ENCODE measurements around the gene MAPK8IP3.

The MAPK8IP3 gene

DNA sequence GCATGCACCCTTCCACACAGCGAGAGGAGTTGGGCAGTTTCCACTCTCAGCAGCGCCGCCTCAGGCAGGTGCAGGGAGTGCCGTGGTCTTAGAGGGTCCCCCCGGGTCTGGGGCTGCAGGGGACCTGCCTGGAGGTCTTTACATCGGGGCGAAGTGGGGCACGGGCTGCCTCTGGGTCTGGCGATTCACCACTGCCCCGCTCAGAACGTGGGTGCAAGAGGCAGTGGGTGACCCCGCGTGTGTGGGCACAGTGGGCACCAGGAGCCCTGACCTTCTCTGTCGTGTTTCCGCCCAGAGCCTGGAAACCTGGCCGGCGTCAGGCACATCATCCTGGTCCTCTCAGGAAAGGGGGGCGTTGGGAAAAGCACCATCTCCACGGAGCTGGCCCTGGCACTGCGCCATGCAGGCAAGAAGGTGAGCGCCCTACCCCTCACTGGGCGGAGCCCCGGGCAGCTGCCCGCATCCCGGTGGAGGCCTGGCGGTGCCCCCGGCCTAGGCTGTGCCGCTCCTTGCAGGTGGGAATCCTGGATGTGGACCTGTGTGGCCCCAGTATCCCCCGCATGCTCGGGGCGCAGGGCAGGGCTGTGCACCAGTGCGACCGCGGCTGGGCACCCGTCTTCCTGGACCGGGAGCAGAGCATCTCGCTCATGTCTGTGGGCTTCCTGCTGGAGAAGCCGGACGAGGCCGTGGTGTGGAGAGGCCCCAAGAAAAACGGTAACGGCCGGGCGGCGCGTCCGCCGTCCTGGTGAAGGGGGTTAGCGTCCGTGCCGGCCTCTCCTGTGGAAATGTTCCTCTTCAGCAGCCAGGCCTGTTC lies 80.5 kb downstream of the MAPK8IP3 start:
- Histone ChIP-seq H3K4me1 (peaks cover 0 to 49% (median 24%) of the 10 kb centered on the region in 4 donors), H3K27ac (no peak overlapping the region), H3K27me3 (no peaks in the 10 kb centered on the region), H3K4me3 (no peak overlapping the region), H3K36me3 (peaks cover 15 to 64% (median 43%) of the 10 kb centered on the region in 3 donors), H3K9me3 (no peaks in the 10 kb centered on the region)
- TF ChIP-seq, protein P1, sequence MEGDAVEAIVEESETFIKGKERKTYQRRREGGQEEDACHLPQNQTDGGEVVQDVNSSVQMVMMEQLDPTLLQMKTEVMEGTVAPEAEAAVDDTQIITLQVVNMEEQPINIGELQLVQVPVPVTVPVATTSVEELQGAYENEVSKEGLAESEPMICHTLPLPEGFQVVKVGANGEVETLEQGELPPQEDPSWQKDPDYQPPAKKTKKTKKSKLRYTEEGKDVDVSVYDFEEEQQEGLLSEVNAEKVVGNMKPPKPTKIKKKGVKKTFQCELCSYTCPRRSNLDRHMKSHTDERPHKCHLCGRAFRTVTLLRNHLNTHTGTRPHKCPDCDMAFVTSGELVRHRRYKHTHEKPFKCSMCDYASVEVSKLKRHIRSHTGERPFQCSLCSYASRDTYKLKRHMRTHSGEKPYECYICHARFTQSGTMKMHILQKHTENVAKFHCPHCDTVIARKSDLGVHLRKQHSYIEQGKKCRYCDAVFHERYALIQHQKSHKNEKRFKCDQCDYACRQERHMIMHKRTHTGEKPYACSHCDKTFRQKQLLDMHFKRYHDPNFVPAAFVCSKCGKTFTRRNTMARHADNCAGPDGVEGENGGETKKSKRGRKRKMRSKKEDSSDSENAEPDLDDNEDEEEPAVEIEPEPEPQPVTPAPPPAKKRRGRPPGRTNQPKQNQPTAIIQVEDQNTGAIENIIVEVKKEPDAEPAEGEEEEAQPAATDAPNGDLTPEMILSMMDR (IDR thresholded peaks at IDR 0.05) = no peak
- no peak for DNase-seq
- intact Hi-C loops (cut with DNase I; ENCODE audit: low total_unique reads) = no loop called here

DNA sequence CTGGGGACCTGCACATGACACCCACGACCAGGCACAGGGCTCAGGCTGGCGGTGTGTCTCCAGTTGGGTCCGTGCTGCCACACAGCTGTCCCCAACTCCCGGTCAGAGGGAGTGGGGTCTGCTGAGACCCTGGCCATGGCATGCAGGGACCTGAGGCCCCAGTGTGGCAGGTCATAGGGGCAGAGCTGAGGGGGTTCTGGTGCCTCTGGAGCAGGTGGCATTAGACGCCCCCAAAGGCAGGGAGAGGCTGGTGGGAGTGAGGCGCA lies 81.0 kb downstream of the MAPK8IP3 start:
- Histone ChIP-seq H3K9me3 (no peaks in the 10 kb centered on the region), H3K4me1 (peaks cover 0 to 44% (median 21%) of the 10 kb centered on the region in 4 donors), H3K27me3 (no peaks in the 10 kb centered on the region), H3K36me3 (peaks cover 15 to 70% (median 44%) of the 10 kb centered on the region in 3 donors), H3K4me3 (no peak overlapping the region), H3K27ac (no peak overlapping the region)
- intact Hi-C loops (cut with DNase I; ENCODE audit: low total_unique reads) = no loop called here
- TF ChIP-seq, protein P1 (IDR thresholded peaks at IDR 0.05) = no peak
- no peak for DNase-seq

DNA sequence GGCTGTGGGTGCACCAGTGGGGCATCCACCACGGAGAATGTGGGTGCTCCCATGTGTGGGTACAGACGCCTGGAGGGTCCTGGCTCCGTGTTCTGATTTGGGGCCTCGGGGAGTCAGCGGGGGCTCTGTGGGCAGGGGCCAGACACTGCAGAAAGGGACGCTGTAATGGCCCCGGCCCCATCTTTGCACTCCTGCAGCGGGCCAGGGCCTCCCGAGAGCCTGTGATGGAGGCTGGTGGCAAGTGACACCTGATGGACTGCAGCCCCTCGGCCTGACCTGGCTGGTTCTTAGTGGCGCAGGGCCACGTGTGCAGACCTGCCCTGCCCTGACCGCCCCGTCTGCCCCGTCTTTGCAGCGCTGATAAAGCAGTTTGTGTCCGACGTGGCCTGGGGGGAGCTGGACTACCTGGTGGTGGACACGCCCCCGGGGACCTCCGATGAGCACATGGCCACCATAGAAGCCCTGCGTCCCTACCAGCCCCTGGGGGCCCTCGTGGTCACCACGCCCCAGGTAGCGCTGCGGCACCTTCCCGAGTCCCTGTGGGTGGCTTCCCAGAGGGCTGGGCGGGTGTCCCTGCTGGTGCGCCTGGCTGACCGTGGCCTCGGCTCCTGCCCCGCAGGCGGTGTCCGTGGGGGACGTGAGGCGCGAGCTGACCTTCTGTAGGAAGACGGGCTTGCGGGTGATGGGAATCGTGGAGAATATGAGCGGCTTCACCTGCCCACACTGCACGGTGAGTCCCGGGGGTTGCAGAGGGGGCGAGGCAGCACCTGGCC lies 81.5 kb downstream of the MAPK8IP3 start:
- peaks cover 15 to 75% (median 44%) of the 10 kb centered on the region in 3 donors for H3K36me3 ChIP-seq
- H3K4me1 ChIP-seq = peaks cover 0 to 44% (median 21%) of the 10 kb centered on the region in 4 donors
- H3K27me3 ChIP-seq = no peaks in the 10 kb centered on the region
- DNase-seq = peak in 1 of 2 donors; percentile 64
- H3K4me3 ChIP-seq = no peak overlapping the region
- H3K27ac ChIP-seq = no peak overlapping the region
- no peaks in the 10 kb centered on the region for H3K9me3 ChIP-seq
- intact Hi-C loops (cut with DNase I; ENCODE audit: low total_unique reads) = no loop called here
- TF ChIP-seq, protein P1 (IDR thresholded peaks at IDR 0.05) = no peak

DNA sequence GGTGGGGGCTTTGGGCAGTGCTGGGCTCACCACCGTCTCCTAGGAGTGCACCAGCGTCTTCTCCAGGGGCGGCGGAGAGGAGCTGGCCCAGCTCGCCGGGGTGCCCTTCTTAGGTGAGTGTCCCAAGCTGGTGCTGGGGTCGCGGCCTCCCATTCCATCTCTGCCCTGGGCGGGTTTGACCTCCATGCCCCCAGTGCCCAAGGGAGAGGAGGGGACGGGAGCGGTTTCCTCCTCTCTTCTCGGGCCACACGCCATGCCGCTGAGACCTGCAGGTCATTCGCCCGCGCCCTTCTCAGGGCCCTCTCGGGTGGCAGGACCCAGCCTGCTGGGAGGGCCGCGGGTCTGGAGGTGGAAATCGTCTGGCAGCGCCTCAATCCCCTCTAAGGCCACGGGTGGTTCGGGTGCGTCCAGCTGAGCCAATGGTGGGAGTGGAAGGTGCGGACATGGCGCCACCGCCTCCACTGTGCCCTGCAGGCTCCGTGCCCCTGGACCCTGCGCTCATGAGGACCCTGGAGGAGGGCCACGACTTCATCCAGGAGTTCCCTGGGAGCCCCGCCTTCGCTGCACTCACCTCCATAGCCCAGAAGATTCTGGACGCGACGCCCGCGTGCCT lies 82.2 kb downstream of the MAPK8IP3 start:
- Histone ChIP-seq H3K27ac (no peak overlapping the region), H3K27me3 (no peaks in the 10 kb centered on the region), H3K4me3 (no peak overlapping the region), H3K9me3 (no peaks in the 10 kb centered on the region), H3K36me3 (peaks cover 15 to 80% (median 44%) of the 10 kb centered on the region in 3 donors), H3K4me1 (peaks cover 0 to 43% (median 21%) of the 10 kb centered on the region in 4 donors)
- TF ChIP-seq, protein P1 (IDR thresholded peaks at IDR 0.05) = no peak
- intact Hi-C loops (cut with DNase I; ENCODE audit: low total_unique reads) = no loop called here
- DNase-seq = peak in 1 of 2 donors; percentile 56

DNA sequence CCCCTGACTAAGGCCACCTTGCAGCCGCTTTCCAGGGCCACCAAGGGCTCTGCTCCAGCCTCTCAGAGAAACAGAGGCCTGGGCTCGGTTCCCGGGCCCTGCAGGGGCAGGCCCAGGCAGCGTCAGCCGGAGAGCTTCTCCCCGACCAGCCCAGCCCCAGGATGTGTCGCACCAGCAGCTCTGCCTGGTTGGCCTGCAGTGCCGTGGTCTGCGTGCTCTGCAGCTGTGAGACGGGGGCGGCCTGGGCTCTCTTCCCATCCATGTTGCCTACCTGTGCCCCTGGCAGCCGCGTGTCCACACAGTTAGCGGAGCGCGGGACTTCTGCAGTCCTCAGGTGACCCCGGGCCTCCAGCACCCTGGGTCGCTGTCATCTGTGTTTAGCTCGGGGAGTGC lies 82.7 kb downstream of the MAPK8IP3 start:
- no peaks in the 10 kb centered on the region for H3K27me3 ChIP-seq
- H3K9me3 ChIP-seq = no peaks in the 10 kb centered on the region
- peaks cover 0 to 40% (median 17%) of the 10 kb centered on the region in 4 donors for H3K4me1 ChIP-seq
- H3K36me3 ChIP-seq = peaks cover 15 to 80% (median 44%) of the 10 kb centered on the region in 3 donors
- TF ChIP-seq, protein P1 (IDR thresholded peaks at IDR 0.05) = no peak
- H3K27ac ChIP-seq = no peak overlapping the region
- intact Hi-C loops (cut with DNase I; ENCODE audit: low total_unique reads) = no loop called here
- no peak overlapping the region for H3K4me3 ChIP-seq
- no peak for DNase-seq

All from tibial artery (tissue), 4 donors.